ENCODE measurements around the gene LPP. TPM values are rescaled to one million over a fixed set of nuclear protein-coding genes. Genes with fewer than 3 reads are reported as not detected.
A peak's percentile ranks its signal among the peaks of the same experiment; 100 is the strongest.

Gene LPP
- total RNA-seq, 1 donor from 2014 or later, result 222 TPM

- Mint-ChIP-seq H3K36me3 (ENCODE audit: low read depth, unreplicated experiment) (no peaks in the 10 kb centered on the region), H3K27me3 (ENCODE audit: low read depth, unreplicated experiment) (no peaks in the 10 kb centered on the region), H3K4me3 (ENCODE audit: unreplicated experiment) (no peak overlapping the region), H3K4me1 (ENCODE audit: low read depth, unreplicated experiment) (peaks cover 40% of the 10 kb centered on the region), H3K9me3 (ENCODE audit: unreplicated experiment) (no peaks in the 10 kb centered on the region), H3K27ac (ENCODE audit: unreplicated experiment) (no peak overlapping the region)
- Histone ChIP-seq H3K36me3 (ENCODE audit: insufficient read depth, low read length) (no peaks in the 10 kb centered on the region), H3K79me2 (ENCODE audit: insufficient read depth, low read length) (peaks cover 54% of the 10 kb centered on the region), H3K4me1 (ENCODE audit: insufficient read depth, low read length) (peaks cover 20% of the 10 kb centered on the region), H3K4me3 (ENCODE audit: insufficient read depth, low read depth, low read length) (no peak overlapping the region), H3K9ac (ENCODE audit: low read length) (no peak overlapping the region), H4K20me1 (ENCODE audit: insufficient read depth, low read length) (no peaks in the 10 kb centered on the region), H3K27me3 (ENCODE audit: insufficient read depth, low read length) (no peaks in the 10 kb centered on the region), H2AFZ (ENCODE audit: low read depth, low read length) (no peak overlapping the region), H3K27ac (ENCODE audit: low read depth, low read length) (no peak overlapping the region), H3K4me2 (ENCODE audit: low read length) (no peak overlapping the region), H3K9me3 (ENCODE audit: insufficient read depth, low read depth, low read length) (no peaks in the 10 kb centered on the region)
- no peak for TF ChIP-seq EZH2 (IDR thresholded peaks at IDR 0.05; ENCODE audit: insufficient read depth, low read length)
- TF ChIP-seq, protein P1, sequence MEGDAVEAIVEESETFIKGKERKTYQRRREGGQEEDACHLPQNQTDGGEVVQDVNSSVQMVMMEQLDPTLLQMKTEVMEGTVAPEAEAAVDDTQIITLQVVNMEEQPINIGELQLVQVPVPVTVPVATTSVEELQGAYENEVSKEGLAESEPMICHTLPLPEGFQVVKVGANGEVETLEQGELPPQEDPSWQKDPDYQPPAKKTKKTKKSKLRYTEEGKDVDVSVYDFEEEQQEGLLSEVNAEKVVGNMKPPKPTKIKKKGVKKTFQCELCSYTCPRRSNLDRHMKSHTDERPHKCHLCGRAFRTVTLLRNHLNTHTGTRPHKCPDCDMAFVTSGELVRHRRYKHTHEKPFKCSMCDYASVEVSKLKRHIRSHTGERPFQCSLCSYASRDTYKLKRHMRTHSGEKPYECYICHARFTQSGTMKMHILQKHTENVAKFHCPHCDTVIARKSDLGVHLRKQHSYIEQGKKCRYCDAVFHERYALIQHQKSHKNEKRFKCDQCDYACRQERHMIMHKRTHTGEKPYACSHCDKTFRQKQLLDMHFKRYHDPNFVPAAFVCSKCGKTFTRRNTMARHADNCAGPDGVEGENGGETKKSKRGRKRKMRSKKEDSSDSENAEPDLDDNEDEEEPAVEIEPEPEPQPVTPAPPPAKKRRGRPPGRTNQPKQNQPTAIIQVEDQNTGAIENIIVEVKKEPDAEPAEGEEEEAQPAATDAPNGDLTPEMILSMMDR (IDR thresholded peaks at IDR 0.05; ENCODE audit: insufficient read depth, low read depth, low read length), result no peak
- no peak for DNase-seq (ENCODE audit: low read depth)
- FAIRE-seq, result no peak
Observed at GRCh38 chr3:188590557-188590956, 436.6 kb downstream of the LPP start.

DNA sequence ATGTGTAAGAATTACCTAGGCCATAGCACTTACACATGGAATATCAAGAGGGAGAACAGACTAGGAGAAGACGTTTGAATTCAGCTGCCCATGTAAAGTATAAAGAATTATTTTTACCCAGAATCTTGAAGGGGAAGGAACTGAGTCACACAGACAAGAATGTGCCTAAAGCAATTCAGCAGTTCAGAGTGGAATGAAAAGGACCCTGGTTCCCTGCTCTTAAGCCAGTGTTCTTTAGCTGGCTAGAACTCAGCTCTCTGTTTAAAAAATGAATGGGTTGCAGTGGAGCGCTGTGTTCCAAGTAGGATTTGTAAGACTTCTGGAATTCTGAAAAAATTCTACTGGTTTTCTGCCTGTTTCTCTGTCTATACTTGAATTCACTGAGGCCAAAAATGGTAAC, 440.2 kb downstream of the LPP start:
- H3K36me3 Mint-ChIP-seq (ENCODE audit: low read depth, unreplicated experiment), result no peaks in the 10 kb centered on the region
- H3K9me3 Mint-ChIP-seq (ENCODE audit: unreplicated experiment), result no peaks in the 10 kb centered on the region
- FAIRE-seq, result peak; percentile 81
- no peaks in the 10 kb centered on the region for H3K27me3 Mint-ChIP-seq (ENCODE audit: low read depth, unreplicated experiment)
- no peaks in the 10 kb centered on the region for H3K9me3 ChIP-seq (ENCODE audit: insufficient read depth, low read depth, low read length)
- no peak overlapping the region for H3K9ac ChIP-seq (ENCODE audit: low read length)
- peak overlapping the region; percentile 60 for H3K27ac ChIP-seq (ENCODE audit: low read depth, low read length)
- H3K4me1 ChIP-seq (ENCODE audit: insufficient read depth, low read length), result peaks cover 31% of the 10 kb centered on the region
- H3K4me1 Mint-ChIP-seq (ENCODE audit: low read depth, unreplicated experiment), result peaks cover 51% of the 10 kb centered on the region
- peak; percentile 97 for DNase-seq (ENCODE audit: low read depth)
- H3K4me3 Mint-ChIP-seq (ENCODE audit: unreplicated experiment), result no peak overlapping the region
- H3K27ac Mint-ChIP-seq (ENCODE audit: unreplicated experiment), result peak overlapping the region; percentile 58
- H3K27me3 ChIP-seq (ENCODE audit: insufficient read depth, low read length), result no peaks in the 10 kb centered on the region
- no peak overlapping the region for H2AFZ ChIP-seq (ENCODE audit: low read depth, low read length)
- peak overlapping the region; percentile 41 for H3K4me2 ChIP-seq (ENCODE audit: low read length)
- no peaks in the 10 kb centered on the region for H3K36me3 ChIP-seq (ENCODE audit: insufficient read depth, low read length)
- H3K4me3 ChIP-seq (ENCODE audit: insufficient read depth, low read depth, low read length), result no peak overlapping the region
- TF ChIP-seq EZH2 (IDR thresholded peaks at IDR 0.05; ENCODE audit: insufficient read depth, low read length), result no peak
- TF ChIP-seq, protein P1 (IDR thresholded peaks at IDR 0.05; ENCODE audit: insufficient read depth, low read depth, low read length), result no peak
- no peaks in the 10 kb centered on the region for H4K20me1 ChIP-seq (ENCODE audit: insufficient read depth, low read length)
- peaks cover 45% of the 10 kb centered on the region for H3K79me2 ChIP-seq (ENCODE audit: insufficient read depth, low read length)

GRCh38 chr3:188595890-188596376, 442.0 kb downstream of the LPP start:
- Histone ChIP-seq H3K4me1 (ENCODE audit: insufficient read depth, low read length) (peaks cover 31% of the 10 kb centered on the region), H3K9me3 (ENCODE audit: insufficient read depth, low read depth, low read length) (no peaks in the 10 kb centered on the region), H3K9ac (ENCODE audit: low read length) (peak overlapping the region; percentile 40), H3K4me2 (ENCODE audit: low read length) (peak overlapping the region; percentile 70), H3K27me3 (ENCODE audit: insufficient read depth, low read length) (no peaks in the 10 kb centered on the region), H3K4me3 (ENCODE audit: insufficient read depth, low read depth, low read length) (no peak overlapping the region), H4K20me1 (ENCODE audit: insufficient read depth, low read length) (no peaks in the 10 kb centered on the region), H2AFZ (ENCODE audit: low read depth, low read length) (no peak overlapping the region), H3K27ac (ENCODE audit: low read depth, low read length) (peak overlapping the region; percentile 75), H3K36me3 (ENCODE audit: insufficient read depth, low read length) (no peaks in the 10 kb centered on the region), H3K79me2 (ENCODE audit: insufficient read depth, low read length) (peaks cover 37% of the 10 kb centered on the region)
- Mint-ChIP-seq H3K4me1 (ENCODE audit: low read depth, unreplicated experiment) (peaks cover 43% of the 10 kb centered on the region), H3K9me3 (ENCODE audit: unreplicated experiment) (no peaks in the 10 kb centered on the region), H3K36me3 (ENCODE audit: low read depth, unreplicated experiment) (no peaks in the 10 kb centered on the region), H3K4me3 (ENCODE audit: unreplicated experiment) (no peak overlapping the region), H3K27ac (ENCODE audit: unreplicated experiment) (peak overlapping the region; percentile 59), H3K27me3 (ENCODE audit: low read depth, unreplicated experiment) (no peaks in the 10 kb centered on the region)
- TF ChIP-seq, protein P1 (IDR thresholded peaks at IDR 0.05; ENCODE audit: insufficient read depth, low read depth, low read length), result no peak
- no peak for TF ChIP-seq EZH2 (IDR thresholded peaks at IDR 0.05; ENCODE audit: insufficient read depth, low read length)
- FAIRE-seq (peak; percentile 91), DNase-seq (ENCODE audit: low read depth) (peak; percentile 90)
